ENCODE measurements around the gene DYSF.

The DYSF gene

GRCh38 chr2:71614976-71615766 lies 161.8 kb downstream of the DYSF start:
- peak; percentile 51 for DNase-seq (ENCODE audit: low read depth)

- no peak for DNase-seq (ENCODE audit: low read depth)
Measured at GRCh38 chr2:71615767-71616730, 162.7 kb downstream of the DYSF start.

DNA sequence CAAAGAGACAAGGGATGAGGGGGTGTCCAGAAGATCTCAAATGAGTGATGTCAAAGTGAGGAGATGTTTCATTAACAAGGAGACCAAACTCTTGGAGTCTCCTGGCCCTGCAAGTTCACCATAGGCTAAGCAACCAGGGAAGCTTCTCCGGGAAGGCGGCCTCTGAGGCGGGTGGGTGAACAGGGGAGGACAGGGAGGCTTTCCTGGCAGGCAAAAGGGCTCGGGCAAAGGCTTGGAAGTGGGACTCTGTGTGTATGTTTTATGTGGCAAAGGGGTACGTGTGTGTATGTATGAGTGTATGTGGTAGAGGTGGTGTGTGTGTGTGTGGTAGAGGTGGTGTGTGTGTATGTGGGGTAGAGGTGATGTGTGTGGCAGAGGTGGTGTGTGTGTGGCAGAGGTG lies 163.9 kb downstream of the DYSF start:
- no peak for DNase-seq (ENCODE audit: low read depth)

GRCh38 chr2:71618327-71619113 lies 165.2 kb downstream of the DYSF start:
- no peak for DNase-seq (ENCODE audit: low read depth)

GRCh38 chr2:71619230-71619741 lies 165.9 kb downstream of the DYSF start:
- DNase-seq (ENCODE audit: low read depth) = no peak

GRCh38 chr2:71620116-71620515 lies 166.8 kb downstream of the DYSF start:
- DNase-seq (ENCODE audit: low read depth) = no peak

- DNase-seq (ENCODE audit: low read depth) = no peak
Measured at GRCh38 chr2:71620851-71621251, 167.5 kb downstream of the DYSF start.

DNA sequence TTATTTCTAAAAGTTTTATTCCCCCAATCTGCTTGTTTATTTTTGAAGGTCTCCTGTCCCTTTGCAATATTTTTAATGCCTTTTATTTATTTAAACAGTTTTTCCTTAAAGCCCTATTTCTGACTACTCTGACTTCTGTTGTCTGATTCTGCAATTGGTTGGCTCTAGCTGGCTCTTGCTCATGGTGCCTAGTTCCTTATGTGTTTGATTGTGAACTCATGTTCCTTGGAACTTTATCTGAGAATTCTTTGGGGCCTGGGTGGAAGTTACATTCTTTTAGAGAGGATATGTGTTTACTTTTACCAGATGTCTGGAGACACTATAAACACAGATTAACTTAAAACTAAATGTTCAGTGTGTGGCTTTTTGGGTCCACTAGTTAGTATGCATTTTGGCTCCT lies 175.9 kb downstream of the DYSF start:
- no peak for DNase-seq (ENCODE audit: low read depth)

DNA sequence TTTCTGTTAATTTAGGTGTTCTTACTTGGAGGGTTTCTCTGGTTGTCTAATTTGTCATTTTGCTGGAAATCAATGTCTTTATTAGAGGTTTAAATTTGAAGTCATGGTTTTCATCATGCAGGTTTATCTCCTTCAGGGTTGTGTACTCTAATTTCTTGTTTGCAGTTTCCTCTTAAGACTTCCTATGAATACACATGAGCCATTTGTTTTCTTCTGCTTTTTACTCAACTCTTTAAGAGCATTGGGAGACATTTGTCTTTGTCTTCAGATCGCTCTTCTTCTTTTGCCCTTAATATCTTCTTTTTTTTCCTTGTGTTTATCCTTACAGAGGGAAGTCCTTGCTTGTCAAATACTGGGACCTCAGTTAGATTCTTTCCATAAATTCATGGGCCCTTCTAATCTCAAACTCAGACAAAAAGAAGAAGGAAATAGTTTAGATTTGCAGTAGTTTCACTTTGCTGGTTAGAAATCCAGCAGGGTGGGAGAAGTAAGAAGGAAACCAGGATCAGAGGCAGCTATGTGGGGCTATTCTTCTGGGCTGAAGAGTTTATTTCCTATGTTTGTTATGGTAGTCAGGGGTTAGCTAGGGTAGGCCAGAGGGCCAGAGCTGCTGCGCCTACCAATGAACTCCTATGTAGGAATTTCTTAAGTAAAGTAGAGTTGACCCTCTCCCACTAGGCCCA lies 176.6 kb downstream of the DYSF start:
- no peak for DNase-seq (ENCODE audit: low read depth)

DNA sequence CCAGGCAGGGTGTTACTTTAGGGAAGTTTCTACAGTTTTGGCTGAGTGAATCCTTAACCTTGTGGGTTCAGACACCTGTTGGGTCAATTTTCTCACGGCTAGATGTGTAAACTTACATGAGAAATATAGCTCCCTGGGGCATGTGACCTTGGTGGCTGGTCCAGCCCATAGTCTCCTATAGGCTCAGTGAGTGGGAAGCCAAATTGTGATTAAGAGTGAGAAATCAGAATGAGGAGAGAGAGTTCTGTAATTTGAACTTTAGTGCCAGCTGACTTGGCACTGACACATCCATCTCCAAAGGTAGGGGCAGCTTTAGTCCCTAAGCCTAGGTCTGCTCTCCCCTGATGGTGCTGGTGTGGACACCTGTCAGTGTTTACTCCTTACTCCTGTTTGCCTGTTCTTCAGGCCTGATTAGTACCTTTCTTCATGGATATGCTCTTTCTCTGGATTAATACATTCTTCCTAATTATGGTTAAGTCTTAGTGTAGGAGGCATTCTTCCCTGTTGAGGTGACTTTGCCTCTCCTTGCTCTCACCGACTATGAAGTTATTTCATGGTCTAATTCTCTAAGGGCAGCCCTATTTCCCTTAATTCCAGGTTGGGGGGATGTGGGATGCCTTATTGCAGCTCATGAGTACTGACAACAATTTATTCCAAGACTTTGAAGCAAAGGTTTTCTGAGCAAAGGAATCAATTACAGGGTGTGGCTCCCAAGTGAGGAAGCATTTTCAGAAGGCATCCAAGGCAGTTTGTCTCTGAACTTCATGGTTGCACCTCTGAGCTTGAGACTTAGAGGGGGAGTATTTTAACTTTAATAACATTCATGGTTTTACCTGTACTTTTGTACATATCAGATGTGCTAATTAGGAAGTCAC lies 177.3 kb downstream of the DYSF start:
- DNase-seq (ENCODE audit: low read depth) = no peak

- DNase-seq (ENCODE audit: low read depth) = peak; percentile 15
Measured at GRCh38 chr2:71631411-71631931, 178.1 kb downstream of the DYSF start.

DNA sequence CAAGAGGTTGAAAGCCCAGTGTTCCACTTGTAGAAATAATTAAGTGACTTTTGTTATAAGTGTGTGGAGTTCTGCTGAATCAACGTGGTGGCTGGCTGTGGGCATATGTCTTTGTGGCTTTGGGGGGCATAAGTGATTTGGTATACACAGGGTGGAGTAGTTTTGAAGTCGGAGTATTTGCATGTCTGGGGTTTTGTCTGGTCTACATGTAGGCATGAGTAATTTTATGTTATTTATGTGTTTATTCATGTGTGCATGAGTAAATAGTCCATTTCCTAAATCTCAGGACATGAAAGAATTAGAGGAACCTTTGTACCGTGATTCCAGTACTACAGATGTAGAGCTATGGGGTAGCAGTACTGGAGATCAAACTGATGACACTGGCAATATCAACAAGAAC lies 179.7 kb downstream of the DYSF start:
- DNase-seq (ENCODE audit: low read depth) = no peak

- no peak for DNase-seq (ENCODE audit: low read depth)
Measured at GRCh38 chr2:71634567-71634966, 181.2 kb downstream of the DYSF start.

- DNase-seq (ENCODE audit: low read depth) = no peak
Measured at GRCh38 chr2:71635798-71636197, 182.4 kb downstream of the DYSF start.

DNA sequence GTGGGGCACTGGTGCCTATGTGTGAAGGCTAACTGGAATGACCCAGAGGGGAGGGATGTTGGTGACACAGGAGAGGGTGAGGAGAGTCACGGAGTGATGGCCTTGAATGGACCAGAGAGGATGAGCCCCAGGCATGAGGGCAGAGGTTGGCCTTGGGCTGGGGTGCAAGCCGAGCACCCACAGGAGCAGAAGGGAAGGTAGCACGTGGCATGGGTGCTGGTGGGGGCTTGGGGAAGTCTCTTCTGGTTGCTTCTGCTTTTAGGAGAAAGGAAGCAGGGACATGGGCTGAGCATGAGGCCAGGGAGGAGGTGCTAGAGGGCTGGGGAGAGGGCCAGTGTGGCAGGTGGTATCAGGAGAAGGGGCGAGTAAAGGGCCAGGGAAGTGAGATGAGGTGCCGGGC lies 183.8 kb downstream of the DYSF start:
- no peak for DNase-seq (ENCODE audit: low read depth)

- no peak for DNase-seq (ENCODE audit: low read depth)
Measured at GRCh38 chr2:71637736-71638135, 184.4 kb downstream of the DYSF start.

GRCh38 chr2:71639735-71640134 lies 186.4 kb downstream of the DYSF start:
- no peak for DNase-seq (ENCODE audit: low read depth)

GRCh38 chr2:71640489-71640888 lies 187.1 kb downstream of the DYSF start:
- DNase-seq (ENCODE audit: low read depth) = no peak

- DNase-seq (ENCODE audit: low read depth) = no peak
Measured at GRCh38 chr2:71643674-71644357, 190.5 kb downstream of the DYSF start.

DNA sequence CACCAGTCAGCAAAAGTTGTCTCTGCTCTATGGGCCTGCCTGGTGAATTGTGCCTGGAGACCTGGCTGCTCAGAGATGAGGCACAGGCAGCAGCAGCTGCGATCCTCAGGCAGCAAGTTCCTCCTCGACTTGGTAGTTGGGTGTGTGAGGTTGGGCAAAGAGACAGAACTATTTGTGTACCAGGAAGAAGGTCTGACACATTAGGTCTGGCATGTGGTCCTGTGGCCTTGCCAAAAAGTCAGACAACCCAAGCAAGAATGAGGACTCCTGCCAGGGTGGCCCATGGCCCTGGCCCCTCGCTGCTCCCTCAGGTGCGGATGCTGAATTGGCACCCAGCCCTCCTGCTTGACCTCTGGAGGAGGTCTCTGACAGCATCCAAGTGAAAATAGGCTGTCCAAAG lies 192.7 kb downstream of the DYSF start:
- DNase-seq (ENCODE audit: low read depth) = peak; percentile 35
